ENCODE measurements around the gene PRCP.

The PRCP gene

DNA sequence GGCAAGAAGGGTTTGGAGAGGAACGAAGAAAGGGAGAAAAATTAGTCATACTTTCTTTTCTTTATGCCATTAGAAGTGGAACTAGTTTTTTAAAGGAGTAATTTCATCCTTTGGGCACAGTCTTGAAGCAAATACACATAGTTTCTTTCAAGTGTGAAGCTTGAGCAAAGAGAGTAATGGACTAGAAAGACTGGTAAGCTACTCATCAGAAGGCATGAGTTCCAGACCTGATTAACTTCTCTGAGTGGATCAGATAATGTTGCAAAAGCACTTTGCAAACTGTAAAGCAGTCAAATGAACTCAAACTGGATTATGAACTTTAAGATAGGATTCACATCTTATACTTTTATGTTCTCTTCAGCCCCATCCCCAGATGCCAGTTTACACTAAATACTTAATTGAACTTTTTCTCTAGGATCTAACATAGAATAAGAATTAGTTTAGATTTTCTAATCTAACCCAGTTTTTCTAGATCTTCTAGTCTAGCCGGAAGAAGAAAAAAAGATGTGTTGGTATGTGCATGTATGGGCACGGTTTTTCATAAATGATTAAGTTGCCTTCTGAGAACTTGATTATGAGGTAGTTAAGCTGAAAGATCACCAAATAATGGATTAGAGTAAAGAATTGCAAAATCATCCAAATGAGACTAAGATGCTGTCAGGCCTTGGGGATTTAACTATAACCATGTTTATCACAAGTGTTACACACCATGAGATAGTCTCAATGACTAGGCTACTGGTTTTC is 3.8 kb upstream of the PRCP start:
- TF ChIP-seq, protein P1, sequence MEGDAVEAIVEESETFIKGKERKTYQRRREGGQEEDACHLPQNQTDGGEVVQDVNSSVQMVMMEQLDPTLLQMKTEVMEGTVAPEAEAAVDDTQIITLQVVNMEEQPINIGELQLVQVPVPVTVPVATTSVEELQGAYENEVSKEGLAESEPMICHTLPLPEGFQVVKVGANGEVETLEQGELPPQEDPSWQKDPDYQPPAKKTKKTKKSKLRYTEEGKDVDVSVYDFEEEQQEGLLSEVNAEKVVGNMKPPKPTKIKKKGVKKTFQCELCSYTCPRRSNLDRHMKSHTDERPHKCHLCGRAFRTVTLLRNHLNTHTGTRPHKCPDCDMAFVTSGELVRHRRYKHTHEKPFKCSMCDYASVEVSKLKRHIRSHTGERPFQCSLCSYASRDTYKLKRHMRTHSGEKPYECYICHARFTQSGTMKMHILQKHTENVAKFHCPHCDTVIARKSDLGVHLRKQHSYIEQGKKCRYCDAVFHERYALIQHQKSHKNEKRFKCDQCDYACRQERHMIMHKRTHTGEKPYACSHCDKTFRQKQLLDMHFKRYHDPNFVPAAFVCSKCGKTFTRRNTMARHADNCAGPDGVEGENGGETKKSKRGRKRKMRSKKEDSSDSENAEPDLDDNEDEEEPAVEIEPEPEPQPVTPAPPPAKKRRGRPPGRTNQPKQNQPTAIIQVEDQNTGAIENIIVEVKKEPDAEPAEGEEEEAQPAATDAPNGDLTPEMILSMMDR (IDR thresholded peaks at IDR 0.05; ENCODE audit: insufficient read depth, low read length, poor library complexity, severe bottlenecking) = no peak
- H3K36me3 ChIP-seq (ENCODE audit: control insufficient read depth, insufficient read depth, low read length) = no peaks in the 10 kb centered on the region
- DNase-seq (ENCODE audit: extremely low read depth, insufficient read length) = no peak
- no peak overlapping the region for H3K4me3 ChIP-seq (replicated peaks; ENCODE audit: low read depth, low read length)
- no peaks in the 10 kb centered on the region for H3K27me3 ChIP-seq (replicated peaks; ENCODE audit: control insufficient read depth, insufficient read depth, low read length)

DNA sequence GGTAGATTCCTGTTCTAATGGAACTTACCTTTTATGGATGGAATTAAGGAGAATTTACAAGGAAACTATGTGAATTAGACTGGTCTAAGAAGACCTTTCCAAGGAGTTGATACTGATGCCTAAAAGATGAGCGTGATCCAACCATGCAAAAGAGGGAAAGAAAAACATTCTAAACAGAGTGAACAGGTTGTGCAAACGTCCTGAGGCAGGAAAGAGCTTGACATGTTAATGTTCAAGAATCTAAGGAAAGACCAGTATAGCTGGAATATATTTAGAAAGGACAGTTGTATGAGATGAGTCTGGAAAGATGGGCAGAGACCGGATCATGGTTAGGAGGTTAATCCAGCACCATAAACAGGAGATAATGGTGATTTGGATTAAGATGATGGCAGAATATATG is 2.6 kb upstream of the PRCP start:
- TF ChIP-seq, protein P1 (IDR thresholded peaks at IDR 0.05; ENCODE audit: insufficient read depth, low read length, poor library complexity, severe bottlenecking) = no peak
- H3K4me3 ChIP-seq (replicated peaks; ENCODE audit: low read depth, low read length) = no peak overlapping the region

DNA sequence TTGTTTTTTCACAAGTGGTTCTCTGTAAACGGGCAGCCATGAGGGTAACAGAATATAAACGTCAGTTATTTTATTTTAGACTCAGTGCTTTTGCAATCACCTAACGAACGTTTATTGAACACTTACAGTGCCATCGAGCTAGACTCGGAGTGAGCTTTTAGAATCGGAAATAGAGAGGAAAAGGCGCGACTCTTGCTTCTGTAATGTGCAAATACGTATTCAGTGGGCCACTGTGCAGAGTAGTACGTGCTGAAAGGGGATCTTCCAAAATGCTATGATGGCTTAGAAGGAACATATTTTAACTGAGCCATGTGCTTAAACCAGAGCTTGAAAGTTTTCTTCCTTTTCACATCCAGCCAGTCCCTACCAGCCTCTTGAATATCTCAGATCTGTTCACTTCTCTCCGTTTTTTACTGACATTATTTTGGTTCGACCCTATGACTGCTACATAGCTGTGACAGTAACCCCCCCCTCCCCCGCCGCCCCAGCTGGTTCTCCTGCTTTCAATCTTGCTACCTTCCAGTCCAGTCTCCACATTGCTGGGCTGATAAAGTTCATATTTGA is 1.8 kb upstream of the PRCP start:
- no peak for DNase-seq (ENCODE audit: extremely low read depth, insufficient read length)
- TF ChIP-seq, protein P1 (IDR thresholded peaks at IDR 0.05; ENCODE audit: insufficient read depth, low read length, poor library complexity, severe bottlenecking) = no peak
- H3K36me3 ChIP-seq (ENCODE audit: control insufficient read depth, insufficient read depth, low read length) = no peaks in the 10 kb centered on the region
- H3K27me3 ChIP-seq (replicated peaks; ENCODE audit: control insufficient read depth, insufficient read depth, low read length) = no peaks in the 10 kb centered on the region
- peak overlapping the region; percentile 88 for H3K4me3 ChIP-seq (replicated peaks; ENCODE audit: low read depth, low read length)

More for the DNA sequence above, 2.6 kb upstream of the PRCP start:
- no peaks in the 10 kb centered on the region for H3K27me3 ChIP-seq (replicated peaks; ENCODE audit: control insufficient read depth, insufficient read depth, low read length)
- DNase-seq (ENCODE audit: extremely low read depth, insufficient read length) = no peak
- H3K36me3 ChIP-seq (ENCODE audit: control insufficient read depth, insufficient read depth, low read length) = no peaks in the 10 kb centered on the region

DNA sequence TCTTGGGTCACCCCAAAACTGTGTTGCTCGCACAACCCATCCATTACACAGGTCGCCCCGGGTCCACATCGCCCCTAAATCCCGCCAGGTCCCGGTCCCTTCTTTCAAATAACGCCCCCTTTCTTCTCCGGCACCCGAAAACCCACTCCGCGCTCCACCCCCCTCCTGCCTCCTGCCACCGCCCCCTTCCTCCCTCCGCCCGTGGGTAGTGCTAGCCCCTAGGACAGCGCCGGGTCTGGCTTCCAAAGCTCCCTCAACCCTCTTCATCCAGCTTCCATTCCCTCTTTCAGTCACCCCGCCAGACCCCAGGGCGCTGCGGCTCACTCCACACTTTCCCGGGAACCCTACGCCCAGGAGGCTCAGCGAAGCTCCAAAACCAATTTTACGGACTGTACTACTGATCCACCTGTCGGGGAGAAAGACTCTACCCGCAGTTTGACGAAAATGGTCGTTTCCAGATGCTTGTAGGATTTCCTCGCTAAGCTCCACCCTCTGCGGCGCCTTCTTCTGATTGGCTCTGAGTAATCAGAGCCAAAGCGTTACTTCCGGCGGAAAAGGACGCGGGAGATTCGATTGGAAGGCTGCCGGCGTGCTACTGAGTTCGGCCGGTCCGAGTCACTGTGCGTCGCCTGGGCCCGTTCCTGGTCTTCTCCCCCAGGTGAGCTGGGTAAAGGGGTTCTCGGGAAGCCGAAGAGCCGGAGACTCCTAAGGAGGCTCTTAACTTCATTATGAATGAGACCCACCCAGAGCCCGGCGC is 1.1 kb upstream of the PRCP start, which contains the start of gene DDIAS:
DDIAS (plus strand) TSS at position 572 of the 757 bp plus-strand sequence. CDS start 13,003 bp downstream, outside the sequence.
- peak; percentile 89 for DNase-seq (ENCODE audit: extremely low read depth, insufficient read length)
- Histone ChIP-seq H3K27me3 (replicated peaks; ENCODE audit: control insufficient read depth, insufficient read depth, low read length) (no peaks in the 10 kb centered on the region), H3K36me3 (ENCODE audit: control insufficient read depth, insufficient read depth, low read length) (no peaks in the 10 kb centered on the region), H3K4me3 (replicated peaks; ENCODE audit: low read depth, low read length) (peak within 1 kb of the TSS; percentile 88)
- TF ChIP-seq, protein P1 (IDR thresholded peaks at IDR 0.05; ENCODE audit: insufficient read depth, low read length, poor library complexity, severe bottlenecking) = no peak

DNA sequence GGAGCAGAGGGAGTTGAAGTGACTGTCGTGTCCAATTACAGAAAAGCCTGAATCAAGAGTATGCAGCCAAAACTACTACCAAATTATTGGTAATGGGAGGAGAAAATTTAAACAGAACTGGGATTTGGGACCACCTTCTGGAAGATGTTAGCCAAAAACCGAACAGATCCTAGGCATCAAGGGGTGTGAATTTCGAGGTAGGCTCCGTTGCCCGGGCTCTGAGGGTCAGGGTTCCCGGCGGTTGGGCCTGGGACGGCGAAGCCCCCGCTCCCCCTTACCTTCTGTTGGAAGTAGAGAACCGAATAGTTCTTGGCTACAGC is 313 bp downstream of the PRCP start:
- DNase-seq (ENCODE audit: extremely low read depth, insufficient read length) = no peak
- TF ChIP-seq, protein P1 (IDR thresholded peaks at IDR 0.05; ENCODE audit: insufficient read depth, low read length, poor library complexity, severe bottlenecking) = no peak
- no peaks in the 10 kb centered on the region for H3K27me3 ChIP-seq (replicated peaks; ENCODE audit: control insufficient read depth, insufficient read depth, low read length)
- no peaks in the 10 kb centered on the region for H3K36me3 ChIP-seq (ENCODE audit: control insufficient read depth, insufficient read depth, low read length)
- peak overlapping the region; percentile 88 for H3K4me3 ChIP-seq (replicated peaks; ENCODE audit: low read depth, low read length)
